Hypothalamus (tissue), 51 donors: ENCODE measurements around the gene ARL6IP5.

ENCODE experiments used
- DNase-seq, 51 donors: peaks; one replicate each; lab custom pipeline; 2025; lab: John Stamatoyannopoulos, UW

Gene ARL6IP5

DNA sequence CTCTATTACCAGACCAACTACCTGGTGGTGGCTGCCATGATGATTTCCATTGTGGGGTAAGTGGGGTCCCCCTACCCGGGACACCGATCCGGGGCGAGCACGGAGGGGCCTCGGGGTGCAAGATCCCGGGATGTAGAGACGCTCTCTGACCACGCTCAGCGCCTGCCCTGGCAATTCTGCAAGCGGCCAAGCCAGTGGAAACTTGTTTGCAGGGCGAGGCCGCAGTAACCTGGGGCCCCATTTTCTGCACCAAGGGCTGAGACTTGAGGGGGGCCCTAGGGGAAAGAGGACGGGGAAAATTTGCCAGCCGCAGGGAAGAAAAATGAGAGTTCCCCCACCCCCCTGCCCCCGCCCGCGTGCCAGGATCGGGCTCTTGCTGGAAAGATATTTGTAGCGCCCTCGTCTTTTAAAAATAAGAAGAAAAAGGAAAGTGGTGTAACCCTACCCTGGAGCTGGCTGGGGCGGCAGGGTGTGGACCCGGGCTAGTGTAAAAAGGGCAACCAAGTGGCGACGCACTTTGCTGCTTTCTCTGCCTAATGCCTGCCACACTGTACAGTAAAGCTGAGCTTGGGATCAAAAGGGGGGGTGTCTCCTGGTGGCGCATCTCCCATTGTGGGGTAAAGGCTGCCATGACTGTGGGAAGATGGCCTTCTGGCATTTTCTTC, 563 bp downstream of the ARL6IP5 start:
- DNase-seq: peak in 39 of 51 donors; percentile 22 to 87 (median 57)

DNA sequence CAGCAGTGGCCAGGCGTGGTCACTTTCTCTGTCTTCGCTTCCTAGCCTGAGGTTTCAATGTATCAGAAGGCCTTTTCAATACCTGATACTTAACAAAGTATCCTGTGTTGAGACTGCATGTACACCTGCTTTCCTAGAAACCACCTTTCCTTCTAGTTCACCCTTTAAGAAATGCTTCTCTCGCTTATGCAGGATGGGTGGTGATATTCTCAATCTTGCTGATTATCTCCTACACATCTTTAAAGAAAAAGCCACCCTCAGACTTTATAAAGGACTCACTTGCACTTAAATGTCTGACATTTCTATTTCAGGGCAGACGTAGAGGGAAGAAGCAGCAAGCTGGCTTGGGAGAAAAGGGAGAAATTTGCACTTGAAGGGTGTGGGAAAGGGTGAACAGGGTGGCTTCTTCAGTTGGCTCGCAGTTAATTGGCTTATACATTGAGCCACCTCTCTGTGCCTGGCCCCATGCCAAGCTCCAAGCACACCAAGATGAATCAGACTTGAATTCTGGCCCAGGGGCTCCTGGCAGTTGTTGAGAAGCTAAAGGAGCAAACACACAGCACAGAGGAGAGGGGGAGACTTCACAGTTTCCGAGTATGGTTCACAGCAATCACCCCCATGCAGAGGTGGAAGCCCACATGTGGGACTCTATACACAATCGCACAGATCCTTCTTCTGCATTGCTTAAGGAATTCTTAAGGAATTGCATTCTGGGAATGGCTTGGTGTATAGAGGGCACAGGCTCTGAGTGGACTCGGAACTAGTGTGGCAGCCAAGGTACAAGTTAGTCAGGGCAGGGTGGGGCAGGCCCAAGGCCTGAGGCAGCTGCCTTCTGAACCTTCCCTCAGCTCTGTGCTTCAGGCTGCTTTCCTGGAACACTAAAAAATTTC, 1.3 kb downstream of the ARL6IP5 start:
- DNase-seq: peak in 49 of 51 donors; percentile 19 to 89 (median 63)

DNA sequence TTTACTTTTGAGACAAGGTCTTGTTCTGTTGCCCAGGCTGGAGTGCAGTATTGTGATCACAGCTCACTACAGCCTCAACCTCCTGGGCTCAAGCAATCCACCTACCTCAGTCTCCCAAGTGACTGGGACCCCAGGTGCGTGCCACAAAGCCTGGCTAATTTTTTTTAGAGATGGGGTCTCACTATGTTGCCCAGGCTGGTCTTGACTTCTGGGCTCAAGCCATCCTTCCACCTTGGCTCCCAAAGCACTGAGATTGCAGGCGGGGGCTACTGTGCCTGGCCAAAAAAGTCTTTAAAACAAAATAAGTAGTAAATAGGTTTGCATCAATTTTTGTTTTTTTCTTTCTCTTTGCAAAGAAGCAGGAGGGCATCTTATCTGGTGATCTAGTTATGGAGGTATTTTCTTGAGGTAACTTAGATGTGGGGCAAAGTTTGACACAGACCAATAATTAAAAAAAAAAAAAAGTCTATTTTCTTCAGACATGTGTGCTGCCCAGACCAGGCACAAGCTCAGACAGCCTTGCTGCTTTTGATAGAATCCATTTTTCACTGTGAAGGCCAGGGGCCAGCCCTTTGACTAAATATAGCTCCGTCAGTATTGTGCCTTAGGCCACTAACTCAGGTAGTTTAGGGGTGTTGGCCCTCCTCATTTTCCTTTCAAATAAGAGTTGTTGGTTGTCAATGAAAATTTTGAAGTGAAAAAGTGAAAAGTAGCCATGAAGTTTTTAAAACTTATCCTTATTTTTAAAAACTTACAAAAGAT, 2.5 kb downstream of the ARL6IP5 start:
- no peak for DNase-seq

DNA sequence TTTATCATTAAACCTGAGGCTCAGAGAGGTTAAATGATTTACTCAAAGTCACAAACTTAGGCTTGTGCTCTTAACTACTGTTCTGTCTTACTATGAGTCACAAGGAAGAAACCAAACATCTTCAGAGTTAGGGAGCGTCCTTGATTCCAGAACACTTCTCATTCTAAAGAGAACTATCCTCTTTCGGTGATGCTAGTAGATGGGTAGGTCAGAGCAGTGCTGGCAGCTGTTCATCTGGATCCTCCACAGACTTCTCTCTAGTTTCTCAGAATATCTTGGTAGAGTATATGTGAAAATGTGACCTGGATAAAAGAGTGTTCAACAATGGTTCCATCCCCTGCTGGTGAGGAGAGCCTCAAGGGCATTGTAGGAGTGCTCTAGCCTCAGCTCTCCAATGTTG, 3.3 kb downstream of the ARL6IP5 start:
- DNase-seq: peak in 1 of 51 donors; percentile 25

DNA sequence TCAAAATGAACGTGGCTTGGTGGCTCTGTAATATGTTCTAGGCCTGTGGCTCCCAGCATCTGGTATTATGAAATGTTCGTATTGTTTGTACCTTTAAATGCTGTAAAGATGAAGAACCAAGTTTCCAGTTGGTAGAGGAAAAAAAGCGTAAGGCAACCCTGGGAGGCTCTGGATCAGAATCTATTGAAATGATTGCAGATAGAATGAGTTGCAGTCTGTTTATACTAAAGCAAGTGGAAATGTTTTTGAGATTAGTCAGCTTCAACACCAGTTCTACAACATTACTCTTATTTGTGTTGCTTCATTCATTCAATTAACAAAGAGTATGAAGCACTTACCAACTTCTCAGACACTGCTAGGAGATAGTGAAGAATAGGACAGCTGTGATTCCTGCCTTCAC, 5.3 kb downstream of the ARL6IP5 start:
- DNase-seq: no peak

DNA sequence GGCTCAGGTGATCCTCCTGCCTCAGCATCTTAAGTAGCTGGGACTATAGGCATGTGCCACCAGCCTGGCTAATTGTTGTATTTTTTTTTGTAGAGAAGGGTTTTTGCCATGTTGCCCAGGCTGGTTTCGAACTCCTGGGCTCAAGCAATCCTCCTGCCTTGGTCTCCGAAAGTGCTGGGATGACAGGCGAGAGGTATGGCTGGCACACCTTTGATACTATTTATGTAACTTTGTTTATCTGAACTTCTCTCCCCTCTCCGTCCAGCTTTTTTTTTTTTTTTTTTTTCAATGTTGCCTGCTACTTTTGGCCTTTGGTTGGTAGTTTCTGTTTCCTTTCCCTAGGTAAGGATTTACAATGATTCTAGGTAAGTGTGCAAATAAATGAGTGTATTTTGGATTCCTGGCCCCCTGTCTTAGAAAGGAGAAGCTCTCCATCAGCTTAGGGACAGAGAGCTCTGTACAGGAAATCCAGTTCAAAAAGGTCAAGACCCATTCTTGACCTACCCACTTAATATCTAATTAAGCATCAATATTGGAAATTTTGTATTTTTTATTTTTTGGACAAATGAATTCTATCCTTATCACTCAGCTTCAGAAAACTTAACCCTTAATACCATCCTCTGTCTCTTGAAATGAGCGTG, 6.8 kb downstream of the ARL6IP5 start:
- no peak for DNase-seq

DNA sequence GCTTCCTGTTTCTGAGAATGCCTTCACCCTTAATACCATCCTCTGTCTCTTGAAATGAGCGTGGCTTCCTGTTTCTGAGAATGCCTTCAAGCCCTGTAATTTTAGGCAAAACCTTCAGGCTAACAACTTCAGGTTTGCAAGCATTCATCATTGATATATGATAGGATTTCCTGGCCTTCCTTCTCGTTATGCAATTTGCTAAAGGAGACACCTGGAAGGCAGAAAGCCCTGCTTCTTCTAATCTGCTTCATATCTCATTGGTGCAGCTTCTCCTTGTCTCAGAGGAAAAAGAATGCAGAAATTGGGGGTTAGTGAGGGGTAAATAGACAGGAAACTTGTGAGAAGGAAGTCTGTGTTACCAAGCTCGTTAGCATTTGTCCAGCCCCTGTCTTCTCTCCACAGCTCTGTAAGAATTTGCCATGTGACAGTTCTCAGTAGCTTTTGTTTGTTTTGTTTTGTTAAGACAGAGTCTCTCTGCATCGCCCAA, 7.3 kb downstream of the ARL6IP5 start:
- peak in 9 of 51 donors; percentile 11 to 61 (median 32) for DNase-seq

DNA sequence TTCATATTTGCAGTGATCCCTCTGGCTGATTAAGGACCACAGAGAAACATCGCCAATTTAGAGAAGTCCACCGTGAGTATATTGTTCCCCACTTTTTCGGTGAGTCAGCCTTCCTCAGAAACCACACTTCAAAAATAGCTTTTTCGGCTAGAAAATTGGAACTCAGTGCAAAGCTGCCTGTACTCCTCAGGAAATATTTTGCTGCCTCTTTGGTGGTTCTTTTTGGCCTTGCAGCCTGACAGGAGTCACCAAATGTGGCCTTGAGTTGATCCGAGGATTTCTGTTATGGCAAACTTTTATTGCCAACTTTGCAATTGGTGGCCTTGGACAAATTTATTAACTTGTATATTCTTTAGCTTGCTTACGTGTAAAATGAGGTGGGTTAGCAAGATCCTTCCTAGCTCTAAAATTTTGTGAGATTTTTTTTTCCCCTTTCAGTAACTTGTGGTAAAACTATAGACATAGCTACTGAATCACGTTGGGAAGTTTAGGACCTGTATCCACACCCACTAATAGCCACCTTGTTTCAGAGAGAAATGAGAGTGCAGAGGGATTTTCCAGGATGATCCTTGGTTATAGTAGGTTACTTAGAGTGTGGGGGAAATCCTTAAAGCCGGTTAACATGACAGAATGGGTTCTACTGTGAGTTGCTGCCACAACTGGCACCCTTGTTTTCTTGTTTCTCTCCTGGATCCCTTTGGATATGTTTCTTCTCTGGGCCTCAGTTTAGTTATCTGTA, 9.9 kb downstream of the ARL6IP5 start:
- DNase-seq: peak in 4 of 51 donors; percentile 18 to 30 (median 26)

DNA sequence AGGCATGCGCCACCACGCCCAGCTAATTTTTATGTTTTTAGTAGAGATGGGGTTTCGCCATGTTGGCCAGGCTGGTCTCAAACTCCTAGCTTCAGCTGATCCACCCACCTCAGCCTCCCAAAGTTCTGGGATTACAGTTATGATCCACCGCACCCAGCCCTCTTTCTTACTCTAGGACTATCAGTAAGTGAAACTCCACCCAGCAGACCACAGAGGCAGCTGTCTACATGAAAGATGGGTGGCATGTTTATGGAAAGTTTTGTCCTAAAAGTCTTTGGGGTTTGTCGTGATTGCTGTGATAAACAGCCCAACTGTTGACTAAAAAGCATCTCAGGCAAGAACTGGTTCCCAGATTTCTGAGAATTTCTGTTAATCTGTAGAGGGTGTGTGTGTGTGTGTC, 10.9 kb downstream of the ARL6IP5 start:
- DNase-seq: no peak

DNA sequence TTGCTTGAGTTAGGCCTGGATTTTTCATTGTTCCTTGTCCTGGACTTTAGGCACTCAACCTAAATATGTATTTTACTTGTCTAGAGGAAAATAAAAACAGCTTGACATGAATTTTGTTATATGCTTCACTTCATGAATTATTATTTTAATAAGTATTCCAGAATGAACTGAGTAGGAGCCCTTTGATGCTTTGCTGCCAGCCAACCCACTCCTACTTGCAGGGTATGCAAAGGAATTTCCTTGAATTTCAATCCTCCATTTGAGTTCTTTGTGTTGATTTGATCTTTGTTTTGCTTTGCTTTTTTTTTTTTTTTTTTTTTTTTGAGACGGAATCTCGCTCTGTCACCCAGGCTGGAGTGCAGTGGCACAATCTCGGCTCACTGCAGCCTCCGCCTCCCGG, 11.6 kb downstream of the ARL6IP5 start:
- DNase-seq: no peak

DNA sequence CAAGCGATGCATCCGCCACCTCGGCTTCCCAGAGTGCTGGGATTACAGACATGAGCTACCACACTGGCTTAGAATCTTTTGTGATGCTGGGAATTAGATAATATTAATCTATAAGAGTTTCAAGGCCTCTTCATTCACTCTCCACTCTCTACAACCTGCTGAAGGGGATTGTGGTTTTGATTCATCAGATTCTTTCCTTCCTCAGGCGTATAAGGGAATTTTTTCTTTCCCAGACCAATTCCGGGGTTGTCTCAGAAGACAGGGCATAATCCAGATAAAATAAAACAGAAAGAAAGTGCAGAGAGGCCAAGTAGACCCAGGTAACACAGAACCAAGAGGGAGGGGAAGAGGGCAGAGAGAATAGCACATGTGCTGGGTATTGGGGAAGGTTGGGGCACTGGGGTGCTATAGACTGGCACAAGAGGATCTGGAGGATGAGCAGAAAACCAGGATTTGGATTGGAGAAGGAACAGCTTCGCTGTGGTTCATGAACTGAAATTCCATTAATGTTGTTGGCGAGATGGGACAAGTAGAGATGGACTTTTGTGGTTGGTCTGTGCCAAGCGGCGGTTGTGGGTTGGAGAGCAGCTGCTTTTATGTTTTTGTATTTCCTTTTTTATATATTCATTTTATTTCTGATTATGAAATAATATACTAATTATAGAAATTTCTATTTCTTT, 12.8 kb downstream of the ARL6IP5 start:
- DNase-seq: no peak

DNA sequence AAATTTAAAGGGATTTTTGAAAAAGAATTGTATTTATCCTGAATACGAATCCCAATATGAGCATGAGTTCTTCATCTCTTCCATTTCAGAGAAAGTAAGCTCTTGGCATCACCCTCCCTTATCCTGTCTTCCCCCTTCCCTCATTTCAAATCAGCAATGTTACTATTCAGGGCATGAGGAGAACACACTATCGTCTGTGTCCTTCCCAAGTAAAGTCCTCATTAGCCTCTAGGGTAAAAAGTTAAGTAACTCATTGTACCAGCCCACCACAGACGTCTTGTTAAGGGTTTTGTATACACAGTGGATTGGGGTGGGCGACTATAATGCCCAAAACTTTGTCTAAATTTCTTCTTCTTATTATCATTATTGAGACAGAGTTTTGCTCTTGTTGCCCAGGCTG, 14.8 kb downstream of the ARL6IP5 start:
- DNase-seq: no peak

DNA sequence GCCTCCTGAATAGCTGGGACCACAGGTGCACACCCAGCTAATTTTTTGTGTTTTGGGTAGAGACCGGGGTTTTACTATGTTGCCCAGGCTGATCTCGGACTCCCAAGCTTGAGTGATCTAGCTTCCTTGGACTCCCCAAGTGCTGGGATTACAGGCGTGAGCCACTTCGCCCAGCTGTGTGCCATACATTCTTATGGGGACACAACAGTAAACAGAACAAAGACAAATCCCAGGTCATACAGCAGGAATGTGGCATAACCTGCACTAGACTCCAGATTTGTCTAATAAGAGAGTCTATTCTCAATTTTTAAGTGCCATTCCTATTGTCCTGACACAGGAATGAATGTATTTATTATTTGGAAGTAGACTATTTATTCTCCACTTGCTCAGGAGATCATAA, 17.6 kb downstream of the ARL6IP5 start:
- DNase-seq: no peak

DNA sequence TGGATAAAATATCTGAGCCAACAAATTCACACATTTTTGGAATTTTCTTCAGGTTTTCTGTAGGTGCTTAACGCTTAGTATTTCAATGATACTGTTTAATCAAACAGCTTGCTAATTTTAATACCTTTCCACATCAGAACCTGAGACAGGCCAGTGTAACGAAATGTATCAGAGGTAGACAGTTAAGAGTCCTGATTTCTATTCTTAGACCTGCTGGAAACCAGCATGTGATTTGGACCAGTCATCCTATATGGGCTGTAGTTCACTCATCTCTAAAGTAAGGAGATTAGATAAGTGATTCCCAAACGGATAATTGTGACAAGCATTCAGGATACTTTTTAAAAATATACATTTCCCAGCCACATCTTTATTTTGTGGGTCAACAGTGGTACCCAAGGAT, 18.4 kb downstream of the ARL6IP5 start:
- no peak for DNase-seq

DNA sequence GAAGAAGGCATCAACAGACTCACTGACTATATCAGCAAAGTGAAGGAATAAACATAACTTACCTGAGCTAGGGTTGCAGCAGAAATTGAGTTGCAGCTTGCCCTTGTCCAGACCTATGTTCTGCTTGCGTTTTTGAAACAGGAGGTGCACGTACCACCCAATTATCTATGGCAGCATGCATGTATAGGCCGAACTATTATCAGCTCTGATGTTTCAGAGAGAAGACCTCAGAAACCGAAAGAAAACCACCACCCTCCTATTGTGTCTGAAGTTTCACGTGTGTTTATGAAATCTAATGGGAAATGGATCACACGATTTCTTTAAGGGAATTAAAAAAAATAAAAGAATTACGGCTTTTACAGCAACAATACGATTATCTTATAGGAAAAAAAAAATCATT, 19.8 kb downstream of the ARL6IP5 start:
- no peak for DNase-seq

DNA sequence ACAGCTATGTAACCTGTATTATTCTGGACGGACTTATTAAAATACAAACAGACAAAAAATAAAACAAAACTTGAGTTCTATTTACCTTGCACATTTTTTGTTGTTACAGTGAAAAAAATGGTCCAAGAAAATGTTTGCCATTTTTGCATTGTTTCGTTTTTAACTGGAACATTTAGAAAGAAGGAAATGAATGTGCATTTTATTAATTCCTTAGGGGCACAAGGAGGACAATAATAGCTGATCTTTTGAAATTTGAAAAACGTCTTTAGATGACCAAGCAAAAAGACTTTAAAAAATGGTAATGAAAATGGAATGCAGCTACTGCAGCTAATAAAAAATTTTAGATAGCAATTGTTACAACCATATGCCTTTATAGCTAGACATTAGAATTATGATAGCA, 20.6 kb downstream of the ARL6IP5 start:
- no peak for DNase-seq

DNA sequence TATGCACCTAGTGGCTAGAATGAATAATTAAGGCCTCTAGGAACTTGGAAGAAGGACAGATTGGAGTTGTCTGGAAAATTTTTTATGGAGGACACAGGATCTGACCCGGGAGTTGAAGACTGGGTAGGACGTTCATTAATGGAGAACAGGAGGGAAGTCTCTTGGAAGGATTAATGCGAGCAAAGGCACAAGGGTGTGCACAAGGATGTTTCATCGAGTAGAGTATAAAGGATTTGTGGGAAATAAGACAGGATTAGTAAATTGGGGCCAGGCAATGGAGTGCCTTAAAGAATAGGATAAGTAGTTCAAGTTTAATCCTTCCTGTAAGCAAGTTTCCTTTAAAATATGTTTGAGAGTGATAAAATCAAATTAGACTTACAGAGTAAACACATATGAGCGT, 23.1 kb downstream of the ARL6IP5 start:
- no peak for DNase-seq

DNA sequence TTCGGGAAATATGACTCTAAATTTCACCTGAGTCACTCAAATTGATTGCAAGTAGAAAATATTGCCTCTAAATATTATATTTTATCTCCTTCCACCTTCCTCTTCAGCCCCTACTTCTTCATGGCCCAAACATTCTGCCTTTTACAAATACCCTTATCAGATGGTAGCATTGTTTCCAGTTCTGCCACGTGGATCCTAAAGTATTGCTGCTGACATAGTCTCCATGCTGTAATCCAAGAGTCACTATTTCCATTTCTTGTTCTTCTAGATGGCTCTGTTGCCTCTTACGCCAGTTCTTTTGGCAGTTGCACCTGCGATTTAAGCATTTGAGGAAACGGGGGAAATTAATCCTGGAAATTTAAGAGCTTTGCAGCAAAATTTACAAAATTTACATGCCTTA, 24.1 kb downstream of the ARL6IP5 start:
- DNase-seq: no peak

DNA sequence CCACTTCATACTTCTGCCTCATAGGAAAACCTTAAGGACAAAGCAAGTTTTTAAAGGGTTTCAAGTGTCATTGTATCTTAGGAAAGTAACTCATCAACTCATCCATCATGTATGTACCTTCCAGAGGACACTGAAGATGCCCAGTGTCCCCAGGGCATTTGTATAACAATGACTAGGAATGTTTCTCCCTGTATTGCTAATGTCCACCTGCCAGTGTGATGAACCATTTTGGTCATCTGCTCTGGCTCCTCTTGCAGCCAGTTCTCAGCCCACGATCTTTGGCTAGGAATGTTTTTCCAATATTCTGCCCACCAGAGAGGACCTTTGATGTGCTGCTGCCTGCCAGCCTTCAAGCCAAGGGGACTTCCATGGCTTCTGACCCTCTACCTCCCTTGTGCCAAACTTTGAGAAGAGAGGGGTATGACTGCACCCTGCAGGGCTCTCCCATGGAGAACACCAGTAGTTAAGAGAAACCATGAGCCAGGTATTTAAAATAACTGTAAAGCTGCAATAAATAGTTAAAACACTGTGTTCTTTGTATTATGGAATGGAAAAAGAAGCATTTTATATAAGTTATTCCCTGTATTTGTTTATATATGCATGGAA, 26.3 kb downstream of the ARL6IP5 start:
- DNase-seq: no peak
